ENCODE data around the gene CENPU.

GRCh38 chr4:184657144-184657543 is 76.8 kb downstream of the CENPU start:
- TF ChIP-seq, protein P1, sequence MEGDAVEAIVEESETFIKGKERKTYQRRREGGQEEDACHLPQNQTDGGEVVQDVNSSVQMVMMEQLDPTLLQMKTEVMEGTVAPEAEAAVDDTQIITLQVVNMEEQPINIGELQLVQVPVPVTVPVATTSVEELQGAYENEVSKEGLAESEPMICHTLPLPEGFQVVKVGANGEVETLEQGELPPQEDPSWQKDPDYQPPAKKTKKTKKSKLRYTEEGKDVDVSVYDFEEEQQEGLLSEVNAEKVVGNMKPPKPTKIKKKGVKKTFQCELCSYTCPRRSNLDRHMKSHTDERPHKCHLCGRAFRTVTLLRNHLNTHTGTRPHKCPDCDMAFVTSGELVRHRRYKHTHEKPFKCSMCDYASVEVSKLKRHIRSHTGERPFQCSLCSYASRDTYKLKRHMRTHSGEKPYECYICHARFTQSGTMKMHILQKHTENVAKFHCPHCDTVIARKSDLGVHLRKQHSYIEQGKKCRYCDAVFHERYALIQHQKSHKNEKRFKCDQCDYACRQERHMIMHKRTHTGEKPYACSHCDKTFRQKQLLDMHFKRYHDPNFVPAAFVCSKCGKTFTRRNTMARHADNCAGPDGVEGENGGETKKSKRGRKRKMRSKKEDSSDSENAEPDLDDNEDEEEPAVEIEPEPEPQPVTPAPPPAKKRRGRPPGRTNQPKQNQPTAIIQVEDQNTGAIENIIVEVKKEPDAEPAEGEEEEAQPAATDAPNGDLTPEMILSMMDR (IDR thresholded peaks at IDR 0.05; ENCODE audit: insufficient read depth, low read length): no peak
- TF ChIP-seq, protein P2, sequence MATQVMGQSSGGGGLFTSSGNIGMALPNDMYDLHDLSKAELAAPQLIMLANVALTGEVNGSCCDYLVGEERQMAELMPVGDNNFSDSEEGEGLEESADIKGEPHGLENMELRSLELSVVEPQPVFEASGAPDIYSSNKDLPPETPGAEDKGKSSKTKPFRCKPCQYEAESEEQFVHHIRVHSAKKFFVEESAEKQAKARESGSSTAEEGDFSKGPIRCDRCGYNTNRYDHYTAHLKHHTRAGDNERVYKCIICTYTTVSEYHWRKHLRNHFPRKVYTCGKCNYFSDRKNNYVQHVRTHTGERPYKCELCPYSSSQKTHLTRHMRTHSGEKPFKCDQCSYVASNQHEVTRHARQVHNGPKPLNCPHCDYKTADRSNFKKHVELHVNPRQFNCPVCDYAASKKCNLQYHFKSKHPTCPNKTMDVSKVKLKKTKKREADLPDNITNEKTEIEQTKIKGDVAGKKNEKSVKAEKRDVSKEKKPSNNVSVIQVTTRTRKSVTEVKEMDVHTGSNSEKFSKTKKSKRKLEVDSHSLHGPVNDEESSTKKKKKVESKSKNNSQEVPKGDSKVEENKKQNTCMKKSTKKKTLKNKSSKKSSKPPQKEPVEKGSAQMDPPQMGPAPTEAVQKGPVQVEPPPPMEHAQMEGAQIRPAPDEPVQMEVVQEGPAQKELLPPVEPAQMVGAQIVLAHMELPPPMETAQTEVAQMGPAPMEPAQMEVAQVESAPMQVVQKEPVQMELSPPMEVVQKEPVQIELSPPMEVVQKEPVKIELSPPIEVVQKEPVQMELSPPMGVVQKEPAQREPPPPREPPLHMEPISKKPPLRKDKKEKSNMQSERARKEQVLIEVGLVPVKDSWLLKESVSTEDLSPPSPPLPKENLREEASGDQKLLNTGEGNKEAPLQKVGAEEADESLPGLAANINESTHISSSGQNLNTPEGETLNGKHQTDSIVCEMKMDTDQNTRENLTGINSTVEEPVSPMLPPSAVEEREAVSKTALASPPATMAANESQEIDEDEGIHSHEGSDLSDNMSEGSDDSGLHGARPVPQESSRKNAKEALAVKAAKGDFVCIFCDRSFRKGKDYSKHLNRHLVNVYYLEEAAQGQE (IDR thresholded peaks at IDR 0.05; ENCODE audit: insufficient replicate concordance, low read depth): no peak
